Measurements from ENCODE around the gene SERPINA1.
"Not testable (repeated sequence)": the region's sequence is repeated elsewhere in the genome, so short reads cannot be mapped to it uniquely, and the experiment has no call there.

The SERPINA1 gene

DNA sequence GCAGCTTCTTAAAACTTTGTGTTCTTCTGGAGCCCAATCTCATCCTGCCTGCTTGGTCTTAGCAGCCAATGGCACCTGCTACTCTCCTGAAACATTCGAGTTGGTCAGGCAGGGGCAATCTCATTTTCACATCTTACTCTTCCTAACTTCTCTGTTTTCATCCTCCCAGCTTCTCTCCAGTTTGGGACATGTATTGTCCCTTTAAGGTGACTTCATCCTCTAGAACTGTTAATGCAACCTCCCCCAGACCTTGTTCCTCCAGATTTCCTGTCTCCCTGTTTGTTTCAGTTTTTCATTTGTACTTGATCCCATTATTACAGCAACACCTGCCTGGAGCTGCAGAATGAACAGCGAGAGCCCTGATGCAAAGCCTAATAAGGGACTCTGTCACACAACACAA is 32.9 kb upstream of the SERPINA1 start:
- H3K4me1 ChIP-seq (ENCODE audit: insufficient read depth, low read length): no peaks in the 10 kb centered on the region
- no peak overlapping the region for H3K4me3 ChIP-seq (ENCODE audit: low read depth in 1 of 2, low read length in 2 of 2)
- H3K27ac ChIP-seq (ENCODE audit: low read length): no peak overlapping the region
- ATAC-seq (ENCODE audit: insufficient read depth, low read depth): no peak
- no peaks in the 10 kb centered on the region for H3K36me3 ChIP-seq (ENCODE audit: insufficient read depth, low read length)
- H4K20me1 ChIP-seq (ENCODE audit: insufficient read depth, low read length): no peaks in the 10 kb centered on the region
- no peaks in the 10 kb centered on the region for H3K9me3 ChIP-seq (ENCODE audit: insufficient read depth, low read length, severe bottlenecking)
- DNase-seq: no peak
- no peak overlapping the region for H3K4me2 ChIP-seq (ENCODE audit: insufficient read depth, low read length)
- H3K79me2 ChIP-seq (ENCODE audit: insufficient read depth, low read length): no peaks in the 10 kb centered on the region
- no peak for TF ChIP-seq EZH2 (IDR thresholded peaks at IDR 0.05; ENCODE audit: borderline replicate concordance, low read depth, low read length, severe bottlenecking)
- TF ChIP-seq, protein P1, sequence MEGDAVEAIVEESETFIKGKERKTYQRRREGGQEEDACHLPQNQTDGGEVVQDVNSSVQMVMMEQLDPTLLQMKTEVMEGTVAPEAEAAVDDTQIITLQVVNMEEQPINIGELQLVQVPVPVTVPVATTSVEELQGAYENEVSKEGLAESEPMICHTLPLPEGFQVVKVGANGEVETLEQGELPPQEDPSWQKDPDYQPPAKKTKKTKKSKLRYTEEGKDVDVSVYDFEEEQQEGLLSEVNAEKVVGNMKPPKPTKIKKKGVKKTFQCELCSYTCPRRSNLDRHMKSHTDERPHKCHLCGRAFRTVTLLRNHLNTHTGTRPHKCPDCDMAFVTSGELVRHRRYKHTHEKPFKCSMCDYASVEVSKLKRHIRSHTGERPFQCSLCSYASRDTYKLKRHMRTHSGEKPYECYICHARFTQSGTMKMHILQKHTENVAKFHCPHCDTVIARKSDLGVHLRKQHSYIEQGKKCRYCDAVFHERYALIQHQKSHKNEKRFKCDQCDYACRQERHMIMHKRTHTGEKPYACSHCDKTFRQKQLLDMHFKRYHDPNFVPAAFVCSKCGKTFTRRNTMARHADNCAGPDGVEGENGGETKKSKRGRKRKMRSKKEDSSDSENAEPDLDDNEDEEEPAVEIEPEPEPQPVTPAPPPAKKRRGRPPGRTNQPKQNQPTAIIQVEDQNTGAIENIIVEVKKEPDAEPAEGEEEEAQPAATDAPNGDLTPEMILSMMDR (IDR thresholded peaks at IDR 0.05; ENCODE audit: borderline replicate concordance, extremely low read depth, low read length, poor library complexity, severe bottlenecking): no peak
- no peak overlapping the region for H2AFZ ChIP-seq (ENCODE audit: low read depth, low read length)
- no peak overlapping the region for H3K9ac ChIP-seq (ENCODE audit: low read depth, low read length)
- H3K27me3 ChIP-seq (ENCODE audit: insufficient read depth, low read length, poor library complexity): peaks cover 2% of the 10 kb centered on the region

DNA sequence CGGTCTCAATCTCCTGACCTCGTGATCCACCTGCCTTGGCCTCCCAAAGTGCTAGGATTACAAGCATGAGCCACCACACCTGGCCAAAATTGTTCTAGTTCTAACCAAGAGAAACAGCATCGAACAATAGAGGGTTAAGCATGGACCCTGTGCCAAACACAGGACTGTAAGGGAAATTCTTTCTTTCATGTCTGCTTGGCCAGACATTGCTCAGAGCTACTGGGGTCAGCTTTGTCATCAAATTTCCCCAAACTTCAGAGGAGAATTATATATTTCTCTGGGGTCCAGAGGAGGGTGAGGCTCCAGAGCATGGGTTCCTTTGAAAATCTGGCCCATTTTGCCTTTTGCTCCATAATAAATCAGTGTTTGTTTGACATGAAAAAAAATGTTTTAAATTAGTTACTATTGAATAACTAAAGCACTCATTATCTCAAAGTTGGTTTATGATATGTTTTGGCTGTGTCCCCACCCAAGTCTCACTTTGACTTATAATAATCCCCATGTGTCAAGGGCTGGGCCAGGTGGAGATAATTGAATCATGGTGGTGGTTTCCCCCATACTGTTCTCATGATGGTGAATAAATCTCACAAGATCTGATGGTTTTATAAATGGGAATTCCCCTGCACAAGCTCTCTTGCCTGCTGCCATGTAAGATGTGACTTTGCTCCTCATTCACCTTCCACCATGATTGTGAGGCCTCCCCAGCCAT is 29.2 kb upstream of the SERPINA1 start:
- not testable (repeated sequence) for H3K9ac ChIP-seq (ENCODE audit: low read depth, low read length); ATAC-seq (ENCODE audit: insufficient read depth, low read depth); H4K20me1 ChIP-seq (ENCODE audit: insufficient read depth, low read length); H3K79me2 ChIP-seq (ENCODE audit: insufficient read depth, low read length); H3K9me3 ChIP-seq (ENCODE audit: insufficient read depth, low read length, severe bottlenecking); H3K4me1 ChIP-seq (ENCODE audit: insufficient read depth, low read length); DNase-seq; H3K36me3 ChIP-seq (ENCODE audit: insufficient read depth, low read length); H3K4me2 ChIP-seq (ENCODE audit: insufficient read depth, low read length); H2AFZ ChIP-seq (ENCODE audit: low read depth, low read length); H3K4me3 ChIP-seq (ENCODE audit: low read depth in 1 of 2, low read length in 2 of 2); H3K27ac ChIP-seq (ENCODE audit: low read length); H3K27me3 ChIP-seq (ENCODE audit: insufficient read depth, low read length, poor library complexity)

DNA sequence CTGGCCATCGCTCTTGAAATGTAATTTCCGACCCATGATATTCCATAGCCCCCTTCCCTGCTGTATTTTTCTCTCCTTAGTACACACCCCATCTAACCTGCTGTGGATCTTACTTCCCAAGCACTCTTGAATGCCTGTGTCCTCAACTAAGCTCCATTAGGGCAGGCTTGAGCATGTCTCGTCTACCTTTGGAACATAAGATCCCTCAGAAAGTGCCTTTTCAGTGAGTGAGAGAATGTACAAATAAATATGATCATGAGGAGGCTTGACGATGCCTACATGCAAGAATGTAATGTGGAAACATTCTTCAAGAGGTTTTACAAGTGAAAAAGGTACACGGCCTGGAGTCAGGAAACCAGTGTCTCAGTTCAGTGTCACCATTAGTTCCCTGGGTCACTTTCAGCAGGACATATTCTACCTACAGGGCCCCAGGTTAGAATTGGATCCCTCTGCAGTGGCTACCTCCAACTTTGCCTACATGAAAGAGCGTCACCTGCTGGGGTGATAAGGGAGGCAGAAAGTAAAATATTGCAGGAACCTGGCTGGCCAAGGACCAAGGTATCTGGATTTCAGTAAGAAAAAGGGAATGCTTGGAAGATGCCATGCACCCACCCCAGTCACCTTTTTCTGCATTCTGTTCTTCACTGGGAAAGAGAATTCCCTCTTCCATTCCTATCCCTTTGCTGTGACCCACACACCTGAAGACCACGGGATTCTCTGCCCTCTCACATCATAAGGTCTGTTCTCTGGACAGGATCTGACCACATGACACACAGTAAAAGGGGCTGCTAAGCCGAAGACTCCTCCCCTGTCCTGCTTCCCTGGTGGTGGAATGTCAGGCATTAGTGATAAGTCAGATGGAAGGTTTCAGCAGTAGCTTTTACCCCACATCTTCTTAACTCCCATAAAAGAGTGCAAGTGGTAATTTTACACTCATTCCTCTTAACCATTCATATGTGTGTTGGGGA is 24.6 kb upstream of the SERPINA1 start:
- no peak overlapping the region for H3K27ac ChIP-seq (ENCODE audit: low read length)
- H3K4me3 ChIP-seq (ENCODE audit: low read depth in 1 of 2, low read length in 2 of 2): no peak overlapping the region
- H4K20me1 ChIP-seq (ENCODE audit: insufficient read depth, low read length): no peaks in the 10 kb centered on the region
- no peak for DNase-seq
- ATAC-seq (ENCODE audit: insufficient read depth, low read depth): no peak
- H3K79me2 ChIP-seq (ENCODE audit: insufficient read depth, low read length): no peaks in the 10 kb centered on the region
- H3K4me1 ChIP-seq (ENCODE audit: insufficient read depth, low read length): no peaks in the 10 kb centered on the region
- H2AFZ ChIP-seq (ENCODE audit: low read depth, low read length): no peak overlapping the region
- no peak overlapping the region for H3K4me2 ChIP-seq (ENCODE audit: insufficient read depth, low read length)
- H3K27me3 ChIP-seq (ENCODE audit: insufficient read depth, low read length, poor library complexity): no peaks in the 10 kb centered on the region
- H3K9ac ChIP-seq (ENCODE audit: low read depth, low read length): no peak overlapping the region
- H3K9me3 ChIP-seq (ENCODE audit: insufficient read depth, low read length, severe bottlenecking): peaks cover 3% of the 10 kb centered on the region
- no peaks in the 10 kb centered on the region for H3K36me3 ChIP-seq (ENCODE audit: insufficient read depth, low read length)
- TF ChIP-seq EZH2 (IDR thresholded peaks at IDR 0.05; ENCODE audit: borderline replicate concordance, low read depth, low read length, severe bottlenecking): no peak
- TF ChIP-seq, protein P1 (IDR thresholded peaks at IDR 0.05; ENCODE audit: borderline replicate concordance, extremely low read depth, low read length, poor library complexity, severe bottlenecking): no peak

DNA sequence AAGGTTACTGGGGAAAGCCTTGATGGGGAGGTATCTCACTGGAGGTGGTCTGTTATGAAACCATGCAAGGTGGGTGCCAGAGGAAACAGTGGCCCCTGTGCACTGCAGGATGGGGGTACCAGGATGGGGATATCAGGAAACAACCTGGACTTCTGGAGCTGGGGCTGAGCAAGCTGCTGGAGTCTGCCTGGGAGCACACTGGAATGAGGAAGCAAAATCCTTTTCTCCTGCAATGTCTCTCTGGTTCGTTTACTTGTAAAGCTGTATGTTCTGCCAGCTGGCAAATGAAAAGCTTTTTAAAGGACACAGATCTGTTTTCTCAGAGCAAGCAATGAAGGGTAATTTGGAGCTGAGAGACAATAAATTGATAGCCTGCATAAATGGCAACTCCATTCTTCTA is 23.2 kb upstream of the SERPINA1 start:
- Histone ChIP-seq H3K9me3 (ENCODE audit: insufficient read depth, low read length, severe bottlenecking) (peaks cover 6% of the 10 kb centered on the region), H3K27ac (ENCODE audit: low read length) (no peak overlapping the region), H3K9ac (ENCODE audit: low read depth, low read length) (no peak overlapping the region), H3K4me3 (ENCODE audit: low read depth in 1 of 2, low read length in 2 of 2) (no peak overlapping the region), H3K4me2 (ENCODE audit: insufficient read depth, low read length) (no peak overlapping the region), H3K36me3 (ENCODE audit: insufficient read depth, low read length) (no peaks in the 10 kb centered on the region), H4K20me1 (ENCODE audit: insufficient read depth, low read length) (no peaks in the 10 kb centered on the region), H3K79me2 (ENCODE audit: insufficient read depth, low read length) (no peaks in the 10 kb centered on the region), H3K4me1 (ENCODE audit: insufficient read depth, low read length) (no peaks in the 10 kb centered on the region), H2AFZ (ENCODE audit: low read depth, low read length) (no peak overlapping the region), H3K27me3 (ENCODE audit: insufficient read depth, low read length, poor library complexity) (no peaks in the 10 kb centered on the region)
- ATAC-seq (ENCODE audit: insufficient read depth, low read depth): no peak
- DNase-seq: no peak
- TF ChIP-seq, protein P1 (IDR thresholded peaks at IDR 0.05; ENCODE audit: borderline replicate concordance, extremely low read depth, low read length, poor library complexity, severe bottlenecking): no peak
- TF ChIP-seq EZH2 (IDR thresholded peaks at IDR 0.05; ENCODE audit: borderline replicate concordance, low read depth, low read length, severe bottlenecking): no peak

DNA sequence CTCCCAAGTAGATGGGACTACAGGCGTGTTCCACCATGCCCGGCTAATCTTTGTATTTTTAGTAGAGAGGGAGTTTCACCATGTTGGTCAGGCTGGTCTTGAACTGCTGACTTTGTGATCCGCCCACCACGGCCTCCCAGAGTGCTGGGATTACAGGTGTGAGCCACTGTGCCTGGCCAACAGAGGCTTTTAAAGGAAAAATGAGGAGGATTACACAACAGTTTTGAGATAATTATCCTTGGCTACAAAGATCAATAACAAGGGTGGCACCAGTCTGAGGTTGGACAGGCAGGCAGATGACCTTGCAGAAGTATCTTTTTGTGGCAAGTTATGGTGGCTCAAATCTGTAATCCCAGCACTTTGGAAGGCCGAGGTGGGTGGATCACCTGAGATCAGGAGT is 21.0 kb upstream of the SERPINA1 start:
- H3K36me3 ChIP-seq (ENCODE audit: insufficient read depth, low read length); H3K27me3 ChIP-seq (ENCODE audit: insufficient read depth, low read length, poor library complexity); H3K4me1 ChIP-seq (ENCODE audit: insufficient read depth, low read length); H3K79me2 ChIP-seq (ENCODE audit: insufficient read depth, low read length); H2AFZ ChIP-seq (ENCODE audit: low read depth, low read length); H3K27ac ChIP-seq (ENCODE audit: low read length); H3K4me2 ChIP-seq (ENCODE audit: insufficient read depth, low read length); H3K4me3 ChIP-seq (ENCODE audit: low read depth in 1 of 2, low read length in 2 of 2); H3K9ac ChIP-seq (ENCODE audit: low read depth, low read length); ATAC-seq (ENCODE audit: insufficient read depth, low read depth); DNase-seq; H4K20me1 ChIP-seq (ENCODE audit: insufficient read depth, low read length); H3K9me3 ChIP-seq (ENCODE audit: insufficient read depth, low read length, severe bottlenecking): not testable (repeated sequence)

Measured in DND-41 (cell line).